ENCODE measurements around the gene AKAP13. TPM values are rescaled to one million over a fixed set of nuclear protein-coding genes. Genes with fewer than 3 reads are reported as not detected.

The AKAP13 gene
- polyA plus RNA-seq, 1 of the 3 experiments (the other 2 are of a cell fraction) = 8.4 TPM

DNA sequence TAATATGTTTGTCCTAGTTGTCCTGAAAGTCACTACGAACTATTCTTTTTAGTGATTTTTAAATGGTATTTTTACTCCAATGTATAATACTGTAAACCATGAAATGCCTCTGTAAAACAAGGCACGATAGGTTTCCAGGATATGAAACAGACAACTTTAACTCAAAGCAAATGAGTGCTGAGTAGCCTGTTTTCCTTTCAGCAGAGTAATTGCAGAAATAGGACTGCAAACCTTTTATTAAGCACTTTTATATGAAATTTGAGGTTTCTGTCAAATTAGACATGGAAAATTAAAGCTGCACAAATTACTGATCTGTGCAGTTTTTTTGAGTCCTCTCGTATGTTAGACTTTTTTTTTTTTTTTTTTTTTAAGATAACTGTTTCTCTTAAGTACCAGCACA is 16.2 kb downstream of the AKAP13 start (continued):
- TF ChIP-seq, protein P1, sequence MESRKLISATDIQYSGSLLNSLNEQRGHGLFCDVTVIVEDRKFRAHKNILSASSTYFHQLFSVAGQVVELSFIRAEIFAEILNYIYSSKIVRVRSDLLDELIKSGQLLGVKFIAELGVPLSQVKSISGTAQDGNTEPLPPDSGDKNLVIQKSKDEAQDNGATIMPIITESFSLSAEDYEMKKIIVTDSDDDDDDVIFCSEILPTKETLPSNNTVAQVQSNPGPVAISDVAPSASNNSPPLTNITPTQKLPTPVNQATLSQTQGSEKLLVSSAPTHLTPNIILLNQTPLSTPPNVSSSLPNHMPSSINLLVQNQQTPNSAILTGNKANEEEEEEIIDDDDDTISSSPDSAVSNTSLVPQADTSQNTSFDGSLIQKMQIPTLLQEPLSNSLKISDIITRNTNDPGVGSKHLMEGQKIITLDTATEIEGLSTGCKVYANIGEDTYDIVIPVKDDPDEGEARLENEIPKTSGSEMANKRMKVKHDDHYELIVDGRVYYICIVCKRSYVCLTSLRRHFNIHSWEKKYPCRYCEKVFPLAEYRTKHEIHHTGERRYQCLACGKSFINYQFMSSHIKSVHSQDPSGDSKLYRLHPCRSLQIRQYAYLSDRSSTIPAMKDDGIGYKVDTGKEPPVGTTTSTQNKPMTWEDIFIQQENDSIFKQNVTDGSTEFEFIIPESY (IDR thresholded peaks at IDR 0.05; ENCODE audit: borderline replicate concordance, low read depth) = no peak
- TF ChIP-seq MXI1 (IDR thresholded peaks at IDR 0.05; ENCODE audit: low read depth, low read length) = no peak
- TF ChIP-seq, protein P2, sequence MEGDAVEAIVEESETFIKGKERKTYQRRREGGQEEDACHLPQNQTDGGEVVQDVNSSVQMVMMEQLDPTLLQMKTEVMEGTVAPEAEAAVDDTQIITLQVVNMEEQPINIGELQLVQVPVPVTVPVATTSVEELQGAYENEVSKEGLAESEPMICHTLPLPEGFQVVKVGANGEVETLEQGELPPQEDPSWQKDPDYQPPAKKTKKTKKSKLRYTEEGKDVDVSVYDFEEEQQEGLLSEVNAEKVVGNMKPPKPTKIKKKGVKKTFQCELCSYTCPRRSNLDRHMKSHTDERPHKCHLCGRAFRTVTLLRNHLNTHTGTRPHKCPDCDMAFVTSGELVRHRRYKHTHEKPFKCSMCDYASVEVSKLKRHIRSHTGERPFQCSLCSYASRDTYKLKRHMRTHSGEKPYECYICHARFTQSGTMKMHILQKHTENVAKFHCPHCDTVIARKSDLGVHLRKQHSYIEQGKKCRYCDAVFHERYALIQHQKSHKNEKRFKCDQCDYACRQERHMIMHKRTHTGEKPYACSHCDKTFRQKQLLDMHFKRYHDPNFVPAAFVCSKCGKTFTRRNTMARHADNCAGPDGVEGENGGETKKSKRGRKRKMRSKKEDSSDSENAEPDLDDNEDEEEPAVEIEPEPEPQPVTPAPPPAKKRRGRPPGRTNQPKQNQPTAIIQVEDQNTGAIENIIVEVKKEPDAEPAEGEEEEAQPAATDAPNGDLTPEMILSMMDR (IDR thresholded peaks at IDR 0.05) = no peak

DNA sequence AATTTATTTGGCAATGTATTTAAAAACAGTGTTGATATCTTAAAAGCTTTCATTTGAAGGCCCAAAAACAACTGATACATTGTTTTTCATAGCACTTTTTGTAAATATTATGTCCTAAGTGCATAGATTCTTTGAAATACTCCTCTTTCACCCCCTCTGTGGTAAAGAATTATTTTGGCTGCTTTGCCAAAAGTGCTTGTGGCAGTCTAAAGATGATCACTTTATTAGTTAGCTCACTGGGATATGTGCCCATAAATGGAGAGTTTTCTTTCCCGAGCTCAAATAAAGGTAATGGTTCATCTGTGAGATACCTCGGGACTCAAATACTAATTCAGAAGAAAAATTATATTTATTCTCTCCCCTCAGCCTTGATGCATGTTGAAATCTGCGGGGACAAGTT is 16.7 kb downstream of the AKAP13 start:
- H2AFZ ChIP-seq (ENCODE audit: low read depth) = no peak overlapping the region
- peaks cover 15% of the 10 kb centered on the region for H3F3A ChIP-seq (replicated peaks; ENCODE audit: insufficient read depth)
- H3K27me3 ChIP-seq (ENCODE audit: insufficient read depth) = no peaks in the 10 kb centered on the region
- no peaks in the 10 kb centered on the region for H3K36me3 ChIP-seq (replicated peaks in 1 of 2; ENCODE audit: control insufficient read depth in 1 of 2, insufficient read depth in 2 of 2, low read length in 1 of 2)
- CTCF ChIA-PET = interaction anchor here (0.6 to 2.1 kb wide), 5 partner anchors 9 to 542 kb away, joined by 3 to 8 read pairs (median 3); no protein-coding TSS in a partner anchor
- peaks cover 93% of the 10 kb centered on the region for H3K79me2 ChIP-seq (ENCODE audit: insufficient read depth)
- no peak overlapping the region; a peak in 1 of 4 replicates for H3K27ac ChIP-seq (ENCODE audit: low read depth in 2 of 2, low read length in 1 of 2)
- 75% methylated on average over 3 of the region's 3 CpGs for WGBS (ENCODE audit: low lambda C conversion rate)
- no peak overlapping the region for H3K9ac ChIP-seq
- no peak overlapping the region for H3K4me2 ChIP-seq
- no peak for DNase-seq
- H4K20me1 ChIP-seq (ENCODE audit: insufficient read depth) = peaks cover 61% of the 10 kb centered on the region
- no peaks in the 10 kb centered on the region for H3K9me3 ChIP-seq
- POLR2A ChIA-PET = no interaction called here
- peaks cover 9 to 33% of the 10 kb centered on the region in 2 experiments; a peak in 3 of 4 replicates for H3K4me1 ChIP-seq (ENCODE audit: control insufficient read depth in 1 of 2, insufficient read depth in 2 of 2, low read depth in 1 of 2, low read length in 1 of 2)
- H3K9me2 ChIP-seq = no peaks in the 10 kb centered on the region
- no peak overlapping the region for H3K4me3 ChIP-seq (ENCODE audit: low read depth in 2 of 2, low read length in 1 of 2)
- TF ChIP-seq TCF12 (IDR thresholded peaks at IDR 0.05) (no peak), YY1 (IDR thresholded peaks at IDR 0.05; ENCODE audit: low read depth) (no peak), GATA2 (CRISPR knock-in tag; IDR thresholded peaks at IDR 0.05) (no peak), RCOR1 (IDR thresholded peaks at IDR 0.05; ENCODE audit: low read length) (no peak), FOXJ3 (CRISPR knock-in tag; IDR thresholded peaks at IDR 0.05) (no peak), GABPA (IDR thresholded peaks at IDR 0.05; ENCODE audit: low read depth) (no peak), TAF1 (IDR thresholded peaks at IDR 0.05; ENCODE audit: borderline replicate concordance, low read depth, low read length) (no peak), MXI1 (IDR thresholded peaks at IDR 0.05; ENCODE audit: low read depth, low read length) (no peak), NFIC (IDR thresholded peaks at IDR 0.05; ENCODE audit: borderline replicate concordance) (no peak), RFX5 (IDR thresholded peaks at IDR 0.05; ENCODE audit: low read length) (no peak), SIN3A (IDR thresholded peaks at IDR 0.05; ENCODE audit: borderline replicate concordance, low read depth, low read length) (no peak), TEAD4 (IDR thresholded peaks at IDR 0.05; ENCODE audit: borderline replicate concordance, insufficient read depth) (no peak), NRF1 (IDR thresholded peaks at IDR 0.05; ENCODE audit: low read depth, low read length) (no peak)
- TF ChIP-seq, protein P3, sequence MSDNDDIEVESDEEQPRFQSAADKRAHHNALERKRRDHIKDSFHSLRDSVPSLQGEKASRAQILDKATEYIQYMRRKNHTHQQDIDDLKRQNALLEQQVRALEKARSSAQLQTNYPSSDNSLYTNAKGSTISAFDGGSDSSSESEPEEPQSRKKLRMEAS (IDR thresholded peaks at IDR 0.05; ENCODE audit: low read depth) = no peak
- TF ChIP-seq, protein P4, sequence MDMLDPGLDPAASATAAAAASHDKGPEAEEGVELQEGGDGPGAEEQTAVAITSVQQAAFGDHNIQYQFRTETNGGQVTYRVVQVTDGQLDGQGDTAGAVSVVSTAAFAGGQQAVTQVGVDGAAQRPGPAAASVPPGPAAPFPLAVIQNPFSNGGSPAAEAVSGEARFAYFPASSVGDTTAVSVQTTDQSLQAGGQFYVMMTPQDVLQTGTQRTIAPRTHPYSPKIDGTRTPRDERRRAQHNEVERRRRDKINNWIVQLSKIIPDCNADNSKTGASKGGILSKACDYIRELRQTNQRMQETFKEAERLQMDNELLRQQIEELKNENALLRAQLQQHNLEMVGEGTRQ (IDR thresholded peaks at IDR 0.05; ENCODE audit: borderline replicate concordance, low read depth, low read length) = no peak
- TF ChIP-seq, protein P5, sequence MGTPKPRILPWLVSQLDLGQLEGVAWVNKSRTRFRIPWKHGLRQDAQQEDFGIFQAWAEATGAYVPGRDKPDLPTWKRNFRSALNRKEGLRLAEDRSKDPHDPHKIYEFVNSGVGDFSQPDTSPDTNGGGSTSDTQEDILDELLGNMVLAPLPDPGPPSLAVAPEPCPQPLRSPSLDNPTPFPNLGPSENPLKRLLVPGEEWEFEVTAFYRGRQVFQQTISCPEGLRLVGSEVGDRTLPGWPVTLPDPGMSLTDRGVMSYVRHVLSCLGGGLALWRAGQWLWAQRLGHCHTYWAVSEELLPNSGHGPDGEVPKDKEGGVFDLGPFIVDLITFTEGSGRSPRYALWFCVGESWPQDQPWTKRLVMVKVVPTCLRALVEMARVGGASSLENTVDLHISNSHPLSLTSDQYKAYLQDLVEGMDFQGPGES (IDR thresholded peaks at IDR 0.05; ENCODE audit: low read depth, low read length) = no peak
- TF ChIP-seq, protein P6, sequence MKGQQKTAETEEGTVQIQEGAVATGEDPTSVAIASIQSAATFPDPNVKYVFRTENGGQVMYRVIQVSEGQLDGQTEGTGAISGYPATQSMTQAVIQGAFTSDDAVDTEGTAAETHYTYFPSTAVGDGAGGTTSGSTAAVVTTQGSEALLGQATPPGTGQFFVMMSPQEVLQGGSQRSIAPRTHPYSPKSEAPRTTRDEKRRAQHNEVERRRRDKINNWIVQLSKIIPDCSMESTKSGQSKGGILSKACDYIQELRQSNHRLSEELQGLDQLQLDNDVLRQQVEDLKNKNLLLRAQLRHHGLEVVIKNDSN (IDR thresholded peaks at IDR 0.05; ENCODE audit: borderline replicate concordance, low read depth) = no peak
- TF ChIP-seq, protein P2 (IDR thresholded peaks at IDR 0.05) = no peak
- TF ChIP-seq, protein P7, sequence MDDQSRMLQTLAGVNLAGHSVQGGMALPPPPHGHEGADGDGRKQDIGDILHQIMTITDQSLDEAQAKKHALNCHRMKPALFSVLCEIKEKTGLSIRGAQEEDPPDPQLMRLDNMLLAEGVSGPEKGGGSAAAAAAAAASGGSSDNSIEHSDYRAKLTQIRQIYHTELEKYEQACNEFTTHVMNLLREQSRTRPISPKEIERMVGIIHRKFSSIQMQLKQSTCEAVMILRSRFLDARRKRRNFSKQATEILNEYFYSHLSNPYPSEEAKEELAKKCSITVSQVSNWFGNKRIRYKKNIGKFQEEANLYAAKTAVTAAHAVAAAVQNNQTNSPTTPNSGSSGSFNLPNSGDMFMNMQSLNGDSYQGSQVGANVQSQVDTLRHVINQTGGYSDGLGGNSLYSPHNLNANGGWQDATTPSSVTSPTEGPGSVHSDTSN (IDR thresholded peaks at IDR 0.05) = no peak

All from SK-N-SH (cell line).